T-helper 1 cell treated with Interleukin-12 subunit alpha and Interleukin-12 subunit beta and Interleukin-4 antibody, amounts not matched to agents 30 μg/mL and 1 μg/mL, for 36 hours (primary cell): ENCODE results near the gene TMBIM6.
"Not testable (repeated sequence)": the region's sequence is repeated elsewhere in the genome, so short reads cannot be mapped to it uniquely, and the experiment has no call there.

Source experiments
- H3K27ac Mint-ChIP-seq: one replicate; pipeline ENCODE4 v1.8.0; 2021; ENCODE audit warnings: mild to moderate bottlenecking, mixed read lengths
- H3K27me3 Mint-ChIP-seq: one replicate; pipeline ENCODE4 v1.8.0; 2021; ENCODE audit warnings: low read depth, mixed read lengths
- H3K36me3 Mint-ChIP-seq: one replicate; pipeline ENCODE4 v1.8.0; 2021; ENCODE audit warnings: low read depth, mixed read lengths
- H3K4me1 Mint-ChIP-seq: one replicate; pipeline ENCODE4 v1.8.0; 2021; ENCODE audit warnings: low read depth, mixed read lengths
- H3K4me3 Mint-ChIP-seq: one replicate; pipeline ENCODE4 v1.8.0; 2021; ENCODE audit warnings: mild to moderate bottlenecking, moderate library complexity, mixed read lengths
- H3K9me3 Mint-ChIP-seq: one replicate; pipeline ENCODE4 v1.8.0; 2021; ENCODE audit warnings: mixed read lengths

TMBIM6 gene

GRCh38 chr12:49744363-49744885 is 3.1 kb downstream of the TMBIM6 start:
- H3K36me3 Mint-ChIP-seq = peaks cover 23% of the 10 kb centered on the region
- peaks cover 46% of the 10 kb centered on the region for H3K4me1 Mint-ChIP-seq
- no peak overlapping the region for H3K4me3 Mint-ChIP-seq
- no peaks in the 10 kb centered on the region for H3K9me3 Mint-ChIP-seq
- H3K27me3 Mint-ChIP-seq = no peaks in the 10 kb centered on the region
- peak overlapping the region; percentile 8 for H3K27ac Mint-ChIP-seq

- no peaks in the 10 kb centered on the region for H3K9me3 Mint-ChIP-seq
- H3K4me1 Mint-ChIP-seq = peaks cover 59% of the 10 kb centered on the region
- no peak overlapping the region for H3K4me3 Mint-ChIP-seq
- H3K27ac Mint-ChIP-seq = peak overlapping the region; percentile 72
- no peaks in the 10 kb centered on the region for H3K27me3 Mint-ChIP-seq
- H3K36me3 Mint-ChIP-seq = peaks cover 31% of the 10 kb centered on the region
These were observed 6.9 kb downstream of the TMBIM6 start for GRCh38 chr12:49748306-49748705.

DNA sequence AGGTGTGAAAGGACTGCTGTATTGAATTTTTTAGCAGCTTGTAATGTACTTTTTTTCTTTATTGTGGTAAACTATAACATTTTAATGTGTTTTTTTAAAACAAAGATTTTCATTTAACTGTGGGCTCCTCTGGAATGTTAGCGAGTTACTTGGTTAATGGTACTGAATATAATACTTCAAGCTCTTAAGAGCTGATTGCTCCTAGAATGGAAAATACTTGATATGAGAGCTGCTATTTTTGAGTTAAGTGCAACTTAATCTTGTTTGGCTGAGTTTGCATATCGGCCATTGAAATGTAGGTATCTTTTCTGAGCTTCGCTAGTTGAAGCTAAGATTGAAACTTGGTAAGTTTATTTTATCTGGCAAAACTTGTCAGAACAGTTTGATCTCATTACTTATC is 7.4 kb downstream of the TMBIM6 start:
- Mint-ChIP-seq H3K36me3 (peaks cover 31% of the 10 kb centered on the region), H3K9me3 (no peaks in the 10 kb centered on the region), H3K27me3 (no peaks in the 10 kb centered on the region)

DNA sequence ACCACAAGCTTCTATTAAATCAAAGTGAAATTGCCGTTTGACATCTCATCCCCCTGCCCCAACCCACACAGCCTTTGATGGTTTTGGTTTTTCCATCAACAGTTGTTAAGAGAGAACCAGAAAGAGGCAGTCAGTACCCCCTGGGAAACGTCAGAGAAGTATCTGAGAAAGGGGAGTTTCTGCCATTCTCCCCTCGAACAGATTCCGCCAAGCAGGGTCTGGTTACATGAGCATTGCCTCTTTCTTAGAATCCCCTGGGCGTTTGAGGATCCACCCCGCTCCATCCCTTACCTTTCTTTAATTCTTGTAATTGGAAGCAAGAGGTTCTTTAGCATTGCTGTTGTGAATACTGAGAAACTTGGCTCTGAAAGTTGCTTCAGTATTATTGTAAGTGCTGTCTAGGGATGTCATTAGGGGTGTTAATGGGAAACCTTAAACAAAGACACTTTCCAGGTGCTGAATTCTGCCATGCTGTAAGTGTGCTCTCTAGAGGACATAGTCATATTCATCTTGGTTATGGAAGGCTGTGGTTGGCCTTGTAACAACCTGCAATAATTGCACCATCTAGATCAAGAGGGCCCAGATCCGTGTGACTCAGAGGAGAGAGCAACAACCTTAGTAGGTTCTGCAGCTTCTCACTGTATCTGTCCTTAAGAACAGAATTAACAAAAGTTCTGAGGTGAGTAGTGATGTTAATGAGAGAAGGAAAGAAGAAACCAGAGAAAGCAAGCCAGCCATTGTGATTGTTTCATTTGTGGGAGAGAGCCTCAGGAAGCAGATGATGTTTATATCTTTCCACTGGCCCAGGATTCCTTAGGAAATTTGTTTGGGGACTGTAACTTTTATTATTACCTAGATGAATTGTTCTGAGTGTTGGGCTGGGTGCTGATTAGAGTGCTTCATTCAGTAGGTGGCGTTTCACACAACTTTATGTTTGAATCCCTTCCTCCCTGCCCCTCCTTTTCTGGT is 9.0 kb downstream of the TMBIM6 start:
- peaks cover 52% of the 10 kb centered on the region for H3K4me1 Mint-ChIP-seq
- H3K36me3 Mint-ChIP-seq = peaks cover 36% of the 10 kb centered on the region
- peak overlapping the region; percentile 83 for H3K27ac Mint-ChIP-seq
- no peaks in the 10 kb centered on the region for H3K9me3 Mint-ChIP-seq
- H3K27me3 Mint-ChIP-seq = no peaks in the 10 kb centered on the region
- peak overlapping the region; percentile 56 for H3K4me3 Mint-ChIP-seq

More for the DNA sequence above, 7.4 kb downstream of the TMBIM6 start:
- Mint-ChIP-seq H3K27ac (peak overlapping the region; percentile 26), H3K4me3 (peak overlapping the region; percentile 56), H3K4me1 (peaks cover 59% of the 10 kb centered on the region)

- H3K4me3 Mint-ChIP-seq = peak overlapping the region; percentile 52
- H3K27me3 Mint-ChIP-seq = no peaks in the 10 kb centered on the region
- peak overlapping the region; percentile 83 for H3K27ac Mint-ChIP-seq
- H3K36me3 Mint-ChIP-seq = peaks cover 39% of the 10 kb centered on the region
- H3K4me1 Mint-ChIP-seq = peaks cover 50% of the 10 kb centered on the region
- H3K9me3 Mint-ChIP-seq = no peaks in the 10 kb centered on the region
These were observed 9.6 kb downstream of the TMBIM6 start for GRCh38 chr12:49750996-49751393.

DNA sequence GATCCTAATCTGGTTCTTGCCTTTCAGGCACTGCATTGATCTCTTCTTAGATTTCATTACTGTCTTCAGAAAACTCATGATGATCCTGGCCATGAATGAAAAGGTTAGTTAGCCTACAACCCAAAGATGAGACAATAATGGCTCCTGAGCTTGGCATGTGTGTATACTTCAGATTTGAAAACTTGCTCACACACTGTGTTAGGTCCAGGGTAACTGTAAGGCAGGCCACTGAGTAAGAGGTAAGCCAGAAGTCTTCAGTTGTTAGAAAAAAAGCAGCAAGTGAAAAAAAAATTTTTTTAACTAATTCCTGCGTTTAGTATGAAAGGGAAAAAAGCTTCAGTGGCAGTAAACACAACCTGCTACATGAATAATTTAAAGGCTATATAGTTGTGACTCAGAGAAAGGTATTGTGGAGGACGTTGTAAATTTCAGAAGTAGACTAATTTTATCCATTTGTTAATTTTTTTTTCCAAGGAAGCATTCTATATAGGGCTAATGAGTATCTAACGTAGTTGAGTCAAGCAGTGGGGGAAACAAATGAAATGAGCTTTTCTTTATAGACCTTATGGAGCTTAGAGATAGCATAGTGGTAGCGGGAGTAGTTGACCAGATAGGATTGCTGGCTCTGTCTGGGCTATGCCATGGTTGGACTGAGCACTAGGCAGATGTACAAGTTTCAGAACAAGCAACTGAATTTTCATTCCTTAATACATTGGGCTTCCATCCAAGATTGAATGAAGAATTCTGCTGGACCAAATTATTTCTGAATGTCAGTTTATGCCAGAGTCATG is 20.5 kb downstream of the TMBIM6 start:
- Mint-ChIP-seq H3K9me3 (no peaks in the 10 kb centered on the region), H3K27me3 (no peaks in the 10 kb centered on the region), H3K36me3 (peaks cover 62% of the 10 kb centered on the region), H3K27ac (peak overlapping the region; percentile 74), H3K4me3 (peak overlapping the region; percentile 1), H3K4me1 (peaks cover 49% of the 10 kb centered on the region)

GRCh38 chr12:49762468-49762847 is 21.1 kb downstream of the TMBIM6 start:
- H3K27me3 Mint-ChIP-seq = no peaks in the 10 kb centered on the region
- H3K4me3 Mint-ChIP-seq = peak overlapping the region; percentile 37
- peaks cover 48% of the 10 kb centered on the region for H3K4me1 Mint-ChIP-seq
- peaks cover 57% of the 10 kb centered on the region for H3K36me3 Mint-ChIP-seq
- peak overlapping the region; percentile 71 for H3K27ac Mint-ChIP-seq
- no peaks in the 10 kb centered on the region for H3K9me3 Mint-ChIP-seq

DNA sequence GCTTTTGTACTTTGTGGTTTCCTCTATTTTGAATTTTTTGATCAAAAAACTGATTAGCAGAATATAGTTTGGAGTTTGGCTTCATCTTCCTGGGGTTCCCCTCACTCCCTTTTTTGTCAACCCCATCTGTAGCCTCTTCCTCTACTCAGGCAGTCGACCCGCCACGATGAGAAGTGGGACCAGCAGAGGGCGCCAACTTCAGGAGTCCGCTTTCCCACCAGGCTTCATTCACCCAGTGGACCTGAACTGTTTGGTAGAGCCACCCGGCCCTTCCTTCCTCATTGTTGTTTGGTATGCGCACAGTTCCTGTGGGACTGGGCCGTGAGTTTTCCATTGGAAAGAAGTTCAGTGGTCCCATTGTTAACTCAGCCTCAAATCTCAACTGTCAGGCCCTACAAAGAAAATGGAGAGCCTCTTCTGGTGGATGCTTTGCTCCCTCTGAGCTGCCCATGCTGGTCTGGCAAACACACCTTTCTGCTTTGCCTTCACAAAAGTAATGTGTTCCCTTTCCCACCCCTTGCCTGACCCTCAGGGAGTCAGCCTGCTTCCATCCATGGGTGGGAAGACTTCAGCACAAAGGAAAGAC is 21.7 kb downstream of the TMBIM6 start:
- peaks cover 50% of the 10 kb centered on the region for H3K36me3 Mint-ChIP-seq
- no peaks in the 10 kb centered on the region for H3K27me3 Mint-ChIP-seq
- no peaks in the 10 kb centered on the region for H3K9me3 Mint-ChIP-seq
- peak overlapping the region; percentile 71 for H3K27ac Mint-ChIP-seq
- peaks cover 50% of the 10 kb centered on the region for H3K4me1 Mint-ChIP-seq
- H3K4me3 Mint-ChIP-seq = peak overlapping the region; percentile 37

- Mint-ChIP-seq H3K9me3 (no peaks in the 10 kb centered on the region), H3K27me3 (no peaks in the 10 kb centered on the region), H3K36me3 (peaks cover 40% of the 10 kb centered on the region), H3K27ac (peak overlapping the region; percentile 71), H3K4me1 (peaks cover 44% of the 10 kb centered on the region), H3K4me3 (peak overlapping the region; percentile 42)
These were observed 22.8 kb downstream of the TMBIM6 start for GRCh38 chr12:49764126-49764525.

- H3K27ac Mint-ChIP-seq = no peak overlapping the region
- H3K4me3 Mint-ChIP-seq = no peak overlapping the region
These were observed 24.7 kb downstream of the TMBIM6 start for GRCh38 chr12:49766115-49766455.

DNA sequence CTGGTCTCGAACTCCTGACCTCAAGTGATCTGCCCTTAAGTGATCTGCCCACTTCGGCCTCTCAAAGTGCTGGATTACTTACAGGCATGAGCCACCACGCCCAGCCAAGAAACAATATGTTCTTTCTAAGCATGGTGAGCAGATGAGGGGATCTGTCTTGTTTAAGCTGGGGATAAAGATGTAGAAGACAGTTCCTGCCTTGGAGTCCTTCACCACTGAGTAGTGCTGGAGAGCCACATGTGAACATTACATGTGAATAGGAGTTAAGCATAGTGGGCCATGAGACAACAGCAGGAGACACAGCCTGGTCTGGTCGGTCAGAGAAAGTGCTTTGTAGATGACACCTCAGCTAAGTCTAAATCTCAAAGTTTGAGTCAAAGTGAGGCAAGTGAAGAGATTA is 26.0 kb downstream of the TMBIM6 start:
- Mint-ChIP-seq H3K4me1 (peaks cover 31% of the 10 kb centered on the region), H3K27me3 (no peaks in the 10 kb centered on the region), H3K27ac (no peak overlapping the region)

More at GRCh38 chr12:49766115-49766455, 24.7 kb downstream of the TMBIM6 start:
- no peaks in the 10 kb centered on the region for H3K9me3 Mint-ChIP-seq
- H3K36me3 Mint-ChIP-seq = peaks cover 37% of the 10 kb centered on the region
- H3K27me3 Mint-ChIP-seq = no peaks in the 10 kb centered on the region
- H3K4me1 Mint-ChIP-seq = peaks cover 42% of the 10 kb centered on the region

DNA sequence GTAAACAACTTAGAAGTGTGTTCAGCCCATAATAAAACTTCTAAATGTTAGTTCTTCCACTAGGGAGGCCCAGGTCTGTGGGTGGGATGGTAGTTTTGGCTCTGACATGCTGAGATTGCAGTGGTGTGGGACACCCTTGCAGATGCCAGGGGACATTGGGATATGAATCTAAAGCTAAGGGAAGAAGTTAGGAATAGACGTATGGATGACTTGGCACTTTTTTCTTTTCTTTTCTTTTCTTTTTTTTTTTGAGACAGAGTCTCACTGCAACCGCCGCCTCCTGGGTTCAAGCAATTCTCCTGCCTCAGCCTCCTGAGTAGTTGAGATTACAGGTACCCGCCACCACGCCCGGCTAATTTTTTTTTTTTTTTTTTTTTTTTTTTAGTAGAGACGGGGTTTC is 31.7 kb downstream of the TMBIM6 start:
- not testable (repeated sequence) for H3K9me3 Mint-ChIP-seq, H3K4me3 Mint-ChIP-seq, H3K36me3 Mint-ChIP-seq, H3K27me3 Mint-ChIP-seq, H3K27ac Mint-ChIP-seq
- H3K4me1 Mint-ChIP-seq = peaks cover 13% of the 10 kb centered on the region

More for the DNA sequence above, 26.0 kb downstream of the TMBIM6 start:
- Mint-ChIP-seq H3K36me3 (peaks cover 26% of the 10 kb centered on the region), H3K4me3 (no peak overlapping the region), H3K9me3 (no peaks in the 10 kb centered on the region)

GRCh38 chr12:49776413-49776812 is 35.1 kb downstream of the TMBIM6 start:
- Mint-ChIP-seq H3K27me3 (peaks cover 23% of the 10 kb centered on the region), H3K36me3 (no peaks in the 10 kb centered on the region), H3K4me3 (no peak overlapping the region), H3K27ac (peak overlapping the region; percentile 34), H3K4me1 (peaks cover 18% of the 10 kb centered on the region), H3K9me3 (no peaks in the 10 kb centered on the region)

GRCh38 chr12:49776858-49777257 is 35.5 kb downstream of the TMBIM6 start:
- Mint-ChIP-seq H3K4me1 (peaks cover 18% of the 10 kb centered on the region), H3K27ac (peak overlapping the region; percentile 13), H3K9me3 (no peaks in the 10 kb centered on the region), H3K4me3 (no peak overlapping the region), H3K27me3 (peaks cover 23% of the 10 kb centered on the region), H3K36me3 (no peaks in the 10 kb centered on the region)
